GM18502 (cell line): ENCODE results near the gene TAF15.

Experiments used
- ATAC-seq: cut with Tn5 transposase; IDR thresholded peaks from one replicate; pipeline ENCODE4 v1.9.1; 2021; ENCODE audit warnings: mild to moderate bottlenecking; ENCODE audit not compliant: unreplicated experiment, poor library complexity

TAF15 gene

DNA sequence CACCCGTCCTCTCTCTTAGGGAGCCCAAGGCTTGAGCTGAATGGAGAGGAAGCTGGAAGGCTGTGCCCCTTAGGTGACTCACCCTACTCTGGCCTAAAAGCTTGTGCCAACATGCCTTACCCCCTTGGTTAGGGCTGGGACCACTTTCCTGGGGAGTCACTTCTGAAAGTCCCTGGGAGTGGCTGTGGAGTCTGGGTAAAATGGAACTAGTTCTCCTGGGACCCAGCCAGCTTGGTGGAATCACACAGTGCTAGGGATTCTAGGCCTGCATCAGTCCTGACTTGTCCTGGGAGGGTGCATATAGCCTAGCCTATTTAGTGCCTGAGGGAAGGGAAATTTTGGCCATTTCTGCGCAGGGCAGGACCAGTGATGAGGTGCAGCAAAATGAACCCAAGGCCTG is 24.4 kb upstream of the TAF15 start:
- ATAC-seq = no peak

DNA sequence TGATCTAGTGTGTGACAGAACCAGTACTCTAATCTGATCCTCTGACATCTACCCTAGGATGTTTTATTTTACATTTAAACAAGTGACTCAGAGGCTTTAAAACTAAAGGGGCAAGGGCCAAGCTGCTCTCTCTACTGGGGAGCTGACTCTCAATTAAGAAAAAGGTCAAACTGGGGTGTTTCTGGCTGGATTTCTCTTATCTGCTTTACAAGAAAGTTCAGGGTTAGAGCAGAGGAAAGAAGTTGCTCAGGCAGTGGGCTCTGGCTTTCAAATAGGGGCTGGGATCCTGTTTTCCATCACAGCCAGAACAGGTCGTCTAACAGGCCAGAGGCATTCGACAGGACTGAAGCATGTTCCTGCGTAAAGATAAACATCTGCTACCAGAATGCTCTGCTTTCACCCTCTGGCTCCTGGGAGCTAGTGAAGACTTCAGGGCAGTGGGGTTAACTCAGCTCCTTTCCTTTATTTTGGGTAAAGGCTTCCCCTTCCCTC is 22.3 kb upstream of the TAF15 start:
- ATAC-seq = no peak

DNA sequence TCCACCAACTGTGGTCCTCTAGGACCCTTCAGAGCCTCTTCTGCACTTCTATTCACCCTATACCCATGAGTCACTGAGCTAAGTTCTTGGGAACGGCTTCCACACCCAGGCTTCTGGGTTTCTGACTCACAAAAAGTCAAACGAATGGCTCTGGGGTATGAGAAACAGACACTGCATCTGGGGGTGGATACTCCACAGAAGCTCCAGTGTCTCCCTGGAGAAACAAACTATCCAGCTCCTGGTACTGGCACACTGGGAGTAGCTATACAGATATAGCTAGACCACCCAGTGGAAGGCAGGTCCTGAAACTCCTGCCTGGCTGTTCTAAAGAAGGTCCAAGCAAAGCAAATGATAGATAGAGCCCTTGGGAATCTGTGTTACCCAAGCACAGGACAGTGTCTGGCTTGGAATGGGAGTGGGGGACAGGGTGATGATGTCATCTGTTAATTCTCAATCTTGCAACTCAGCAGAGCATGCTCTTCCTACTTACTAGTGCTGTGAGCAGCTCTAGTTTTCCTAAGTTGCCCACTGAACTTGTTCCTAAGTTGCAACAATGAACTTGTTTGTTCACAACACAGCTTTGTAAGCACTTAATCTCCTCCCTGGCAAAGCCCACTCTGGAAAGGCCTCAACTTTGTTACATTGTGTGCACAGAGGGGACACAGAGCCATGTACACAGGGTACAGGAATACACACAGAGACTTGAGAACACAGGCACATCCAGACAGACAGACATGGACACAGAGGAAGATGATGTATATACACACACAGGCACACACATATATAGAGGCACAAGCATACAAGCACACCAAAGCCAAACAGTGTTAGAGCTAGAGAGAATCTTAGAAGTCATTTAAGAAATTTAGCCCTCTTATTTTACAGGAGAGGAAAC is 20.6 kb upstream of the TAF15 start:
- ATAC-seq = no peak

DNA sequence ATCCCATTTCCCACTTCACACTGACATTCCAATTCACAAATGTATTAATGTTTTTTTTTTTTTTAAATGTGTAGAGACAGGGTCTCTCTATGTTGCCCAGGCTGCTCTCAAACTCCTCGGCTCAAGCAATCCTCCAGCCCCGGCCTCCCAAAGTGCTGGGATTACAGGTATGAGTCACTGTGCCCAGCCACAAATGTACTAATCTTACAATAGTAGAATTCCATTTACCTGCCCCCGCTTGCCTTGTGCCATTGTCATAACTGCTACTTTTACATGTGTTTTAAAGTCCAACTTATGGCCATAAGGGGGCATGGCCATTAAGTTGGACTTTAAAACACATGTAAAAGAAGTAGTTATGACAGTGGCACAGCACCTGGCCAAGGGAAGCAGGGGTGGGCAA is 18.4 kb upstream of the TAF15 start:
- no peak for ATAC-seq

DNA sequence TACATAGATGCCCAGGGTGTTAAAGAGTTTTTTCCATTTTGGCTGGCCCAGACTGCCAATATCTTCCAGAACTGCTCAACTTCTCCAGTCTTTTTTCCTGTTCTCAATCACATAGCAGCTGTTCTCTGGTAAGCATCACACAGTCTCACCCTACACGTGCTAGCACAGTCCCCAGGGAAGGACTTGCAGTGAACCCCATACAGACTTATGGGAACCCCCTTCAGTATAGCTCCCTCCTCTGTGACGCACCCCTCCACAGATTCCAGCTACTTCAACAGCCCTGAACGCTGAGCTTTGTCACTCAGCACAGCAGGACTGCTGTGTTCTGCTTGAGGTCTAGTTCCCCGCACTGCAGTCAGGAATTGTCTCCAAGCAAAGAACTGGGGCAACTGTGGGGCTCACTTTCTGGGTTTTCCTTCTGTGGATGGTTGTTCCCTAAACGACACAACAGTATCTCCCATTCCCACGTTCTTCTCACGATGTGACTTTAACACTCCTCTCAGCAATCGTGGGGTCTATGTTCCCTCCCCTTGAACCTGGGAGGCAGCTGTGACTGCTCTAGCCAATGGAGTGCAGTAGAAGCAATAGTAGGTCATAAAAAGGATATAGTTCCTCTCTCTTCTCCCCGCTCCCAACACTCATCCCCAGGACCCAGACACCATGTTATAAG is 17.5 kb upstream of the TAF15 start:
- ATAC-seq = no peak

DNA sequence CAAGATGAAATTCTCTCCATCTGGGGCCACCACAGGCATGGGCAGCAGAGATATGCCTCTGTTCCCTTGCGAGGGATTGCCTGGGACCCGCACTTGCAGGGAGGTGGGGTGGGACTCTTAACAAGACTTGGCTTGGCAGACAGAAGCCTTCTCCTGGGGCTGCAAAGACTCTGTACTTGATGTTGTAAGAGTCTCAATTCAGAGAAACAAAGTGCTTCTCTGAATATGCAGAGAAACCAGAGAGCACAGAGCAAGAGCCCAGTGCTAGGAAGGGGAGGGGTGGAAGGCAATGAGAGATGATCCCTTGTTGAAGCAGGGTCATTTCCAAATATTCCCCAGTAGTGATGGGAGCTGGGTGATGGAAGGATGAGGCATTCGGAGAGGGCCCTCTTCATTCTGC is 16.0 kb upstream of the TAF15 start:
- ATAC-seq = no peak

DNA sequence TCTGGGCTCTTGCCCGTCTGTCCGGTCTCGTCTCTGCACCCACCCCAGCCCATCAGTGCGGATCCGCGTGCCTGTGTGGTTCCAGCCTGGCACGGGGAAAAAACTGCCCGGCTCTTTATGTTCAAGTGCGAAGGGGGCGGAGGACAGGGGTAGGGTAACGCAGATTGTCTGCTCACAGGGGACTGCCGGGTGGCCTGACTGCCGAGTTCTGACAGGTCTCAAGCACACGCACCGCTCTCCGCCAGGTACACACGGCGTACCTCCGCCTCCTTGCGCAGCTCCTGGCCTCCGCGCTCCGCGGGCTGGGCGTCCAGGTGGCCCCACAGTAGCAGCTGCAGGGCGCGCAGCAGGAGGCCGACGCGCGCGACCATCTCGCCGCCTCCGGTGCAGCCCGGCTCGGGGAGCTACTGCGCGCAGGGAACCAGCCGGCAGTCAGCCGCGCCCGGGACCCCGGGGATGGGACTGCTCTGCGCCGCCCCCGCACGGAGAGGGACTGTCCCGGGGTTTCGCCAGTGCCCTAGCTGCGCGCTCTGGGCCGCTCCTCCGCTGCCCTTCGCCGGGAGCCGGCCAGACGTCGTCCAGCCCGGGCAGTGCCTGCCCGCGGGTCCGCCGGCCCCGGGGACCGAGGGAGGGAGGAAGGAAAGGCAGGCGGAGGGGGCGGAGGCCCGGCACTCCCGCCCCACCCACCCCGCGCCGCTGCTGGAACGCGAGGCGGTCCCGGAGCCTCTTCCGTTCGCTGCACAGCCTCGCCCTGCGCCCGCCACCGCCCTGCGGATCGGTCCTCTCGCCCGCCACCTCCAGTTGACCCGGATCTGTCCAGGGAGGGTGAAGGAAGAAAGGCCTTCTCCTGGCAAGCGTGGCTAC is 14.0 kb upstream of the TAF15 start, which contains the start of gene MMP28:
MMP28 (minus strand) TSS at position 635 of the 864 bp plus-strand sequence; CDS start at position 371, 264 bp downstream.
- ATAC-seq = no peak

DNA sequence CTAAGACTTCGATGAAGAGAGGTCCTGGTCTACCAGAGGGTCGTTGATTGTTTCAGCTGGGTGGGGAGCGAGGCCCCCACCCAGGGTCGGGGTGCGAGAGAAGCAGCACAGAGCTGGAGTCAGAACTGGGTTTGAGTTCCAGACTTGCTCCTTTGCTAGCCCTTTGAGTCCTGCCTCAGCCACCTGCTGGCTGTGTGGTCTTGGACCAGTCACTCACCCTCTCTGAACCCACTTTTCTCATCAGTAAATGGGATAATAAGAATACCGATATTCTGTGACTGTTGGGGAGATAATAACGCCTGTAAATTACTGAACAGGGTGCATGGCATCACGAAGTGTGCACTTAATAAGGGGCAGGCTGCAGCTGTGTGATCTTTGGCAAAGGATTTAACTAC is 13.4 kb upstream of the TAF15 start:
- ATAC-seq = no peak

DNA sequence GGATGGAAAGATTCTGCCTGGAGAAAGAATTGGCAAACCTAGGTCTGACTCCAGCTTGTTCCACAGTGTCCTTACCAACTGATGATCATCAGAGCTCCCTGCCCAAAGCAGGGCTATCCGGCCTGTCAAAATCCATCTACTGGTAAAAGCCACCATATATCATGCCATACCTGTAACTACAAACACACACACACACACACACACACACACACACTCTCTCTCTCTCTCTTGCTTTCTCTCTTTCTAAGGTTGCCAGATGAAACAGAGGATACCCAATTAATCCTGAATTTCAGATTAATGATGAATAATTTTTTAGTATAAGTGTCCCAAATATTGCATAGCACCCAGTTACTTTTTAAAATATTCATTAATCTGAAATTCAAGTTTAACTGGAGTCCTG is 12.3 kb upstream of the TAF15 start:
- ATAC-seq = no peak

DNA sequence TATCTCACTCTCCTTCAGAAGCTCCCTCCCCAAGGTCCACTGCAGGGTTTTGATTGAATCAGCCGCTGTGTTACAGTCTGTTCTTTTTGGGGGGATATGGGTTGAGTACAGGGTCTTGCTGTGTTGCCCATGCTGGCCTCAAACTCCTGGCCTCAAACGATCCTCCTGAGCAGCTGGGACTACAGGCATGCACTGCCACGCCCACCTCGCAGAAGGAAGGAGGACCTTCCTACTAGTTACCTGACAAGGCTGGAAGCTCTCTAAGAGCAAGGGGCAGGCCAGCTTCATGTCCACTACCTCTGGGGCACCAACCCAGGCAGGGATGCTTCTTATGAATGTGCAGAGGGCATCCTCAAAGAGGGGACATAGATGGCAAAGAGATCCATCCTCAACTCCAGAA is 11.9 kb upstream of the TAF15 start:
- ATAC-seq = no peak

DNA sequence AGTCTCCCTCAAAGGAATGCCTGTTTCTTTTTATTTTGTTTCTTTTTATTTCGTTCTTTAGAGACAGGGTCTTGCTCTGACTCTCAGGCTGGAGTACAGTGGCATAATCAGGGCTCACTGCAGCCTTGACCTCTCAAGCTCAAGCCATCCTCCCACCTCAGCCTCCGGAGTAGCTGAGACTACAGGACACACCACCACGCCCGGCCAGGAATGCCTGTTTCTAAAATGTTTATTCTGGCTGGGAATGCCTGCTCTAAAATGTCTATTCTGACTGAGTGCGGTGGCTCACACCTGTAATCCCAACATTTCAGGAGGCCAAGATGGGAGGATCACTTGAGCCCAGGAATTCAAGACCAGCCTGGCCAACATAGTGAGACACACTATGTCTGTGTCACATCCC is 11.4 kb upstream of the TAF15 start:
- no peak for ATAC-seq

DNA sequence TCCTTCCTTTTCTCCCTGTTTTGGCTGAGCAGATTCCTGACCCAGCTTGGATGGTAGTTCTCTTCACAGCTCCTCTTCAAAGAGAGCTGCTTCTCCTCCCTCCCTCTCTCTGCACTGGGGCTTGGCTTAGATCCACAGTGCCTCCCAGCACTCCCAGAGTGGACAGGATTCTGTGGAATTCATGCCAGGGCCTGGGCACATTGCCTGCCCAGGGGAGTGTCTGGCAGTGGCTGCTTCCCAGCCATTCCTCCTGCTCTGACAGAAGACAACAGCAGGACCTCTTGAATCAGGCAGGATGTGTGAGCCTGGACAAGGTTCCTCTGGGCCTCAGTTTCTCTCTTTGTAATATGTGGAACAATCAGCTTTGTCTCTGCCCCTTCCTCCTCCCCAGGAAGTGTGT is 9.3 kb upstream of the TAF15 start:
- ATAC-seq = no peak

DNA sequence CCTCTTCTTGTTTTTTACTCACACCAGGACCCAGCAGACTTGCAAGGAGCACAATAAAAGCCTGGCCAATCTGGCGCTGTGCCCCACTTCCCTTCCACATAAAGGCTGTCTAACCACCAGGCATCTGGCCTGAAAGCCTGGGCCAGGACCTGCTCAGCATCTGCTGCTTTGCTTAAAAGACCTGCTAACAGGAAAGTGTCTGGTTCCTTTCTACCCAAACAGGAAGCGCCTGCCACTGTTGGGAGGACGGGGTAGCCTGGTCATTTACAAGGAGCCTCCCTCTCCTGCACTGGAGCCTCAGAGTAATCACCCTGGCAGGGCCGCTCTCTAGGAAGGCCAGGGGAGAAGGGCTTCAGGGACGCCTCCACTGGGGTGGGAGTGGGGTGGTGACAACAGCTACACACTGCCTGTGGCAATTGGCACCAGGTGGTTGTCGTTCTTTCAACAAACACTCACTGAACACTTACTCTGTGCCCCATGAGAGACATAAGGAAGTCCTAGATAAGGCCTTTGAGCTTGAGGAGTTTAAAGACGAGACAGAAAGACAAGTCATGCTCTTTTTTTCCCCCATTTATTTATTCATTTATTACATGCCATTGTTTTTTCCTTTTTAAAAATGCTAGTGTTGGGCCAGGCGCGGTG is 7.6 kb upstream of the TAF15 start:
- ATAC-seq = no peak

DNA sequence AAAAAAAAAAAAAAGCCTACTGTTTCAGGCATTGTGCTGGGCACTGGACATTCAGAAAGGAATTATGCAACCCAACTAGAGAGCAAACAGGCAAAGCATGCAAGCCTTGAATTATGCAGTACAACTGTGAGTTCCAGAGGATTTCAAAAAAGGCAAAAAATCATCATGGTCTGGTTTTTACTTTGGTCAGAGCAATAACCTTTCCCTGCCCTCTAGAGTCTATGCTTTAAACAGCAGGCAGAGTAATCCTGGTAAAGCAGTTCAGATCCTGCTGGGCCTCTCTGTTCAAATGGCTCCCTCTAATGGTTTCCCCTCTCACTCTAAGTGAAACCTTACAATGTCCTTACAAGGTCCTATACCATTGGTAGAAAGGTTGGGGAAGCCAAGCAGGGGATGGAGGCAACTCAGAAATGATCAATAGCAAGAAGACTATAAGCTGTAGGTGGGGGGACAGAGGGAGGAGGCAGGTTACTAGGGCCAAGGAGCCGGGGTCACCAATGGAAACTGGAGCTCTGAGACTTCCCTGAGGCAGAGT is 4.6 kb upstream of the TAF15 start:
- ATAC-seq = no peak

DNA sequence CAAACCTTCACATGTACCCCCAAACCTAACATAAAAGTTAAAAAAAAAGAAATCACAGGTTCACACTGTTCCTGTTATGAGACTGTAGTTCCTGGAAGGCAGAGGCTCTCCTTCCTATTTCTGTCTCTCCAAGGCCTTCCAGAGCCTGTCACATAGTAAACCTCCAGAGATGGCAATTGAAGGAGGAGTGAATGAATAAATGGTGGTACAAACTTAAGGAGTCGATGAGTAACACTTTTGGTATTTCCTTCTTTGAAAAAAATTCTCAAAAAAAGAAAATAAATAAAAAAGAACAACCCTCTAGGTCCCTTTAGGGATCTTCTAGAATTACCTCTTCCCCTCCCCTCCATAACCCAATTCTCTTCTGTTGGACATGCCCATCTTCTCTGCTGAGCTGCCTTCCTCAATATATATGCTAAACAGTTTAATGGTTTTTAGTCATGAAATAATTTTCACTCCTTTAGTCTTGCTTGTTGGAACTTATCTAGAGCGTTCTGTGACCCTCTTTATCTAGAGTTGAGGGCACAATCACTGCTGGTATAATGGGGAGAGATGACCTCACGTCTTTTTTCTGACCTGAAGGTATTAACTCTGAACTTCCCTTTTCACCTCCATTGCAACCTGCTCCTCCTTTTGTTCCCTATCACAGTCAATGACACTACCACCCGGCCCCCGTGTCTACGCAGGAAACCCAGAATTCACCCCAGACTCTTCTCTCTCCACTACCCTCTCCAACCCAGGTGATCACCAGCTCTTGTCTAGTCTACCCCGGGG is 1.7 kb upstream of the TAF15 start:
- ATAC-seq = no peak

DNA sequence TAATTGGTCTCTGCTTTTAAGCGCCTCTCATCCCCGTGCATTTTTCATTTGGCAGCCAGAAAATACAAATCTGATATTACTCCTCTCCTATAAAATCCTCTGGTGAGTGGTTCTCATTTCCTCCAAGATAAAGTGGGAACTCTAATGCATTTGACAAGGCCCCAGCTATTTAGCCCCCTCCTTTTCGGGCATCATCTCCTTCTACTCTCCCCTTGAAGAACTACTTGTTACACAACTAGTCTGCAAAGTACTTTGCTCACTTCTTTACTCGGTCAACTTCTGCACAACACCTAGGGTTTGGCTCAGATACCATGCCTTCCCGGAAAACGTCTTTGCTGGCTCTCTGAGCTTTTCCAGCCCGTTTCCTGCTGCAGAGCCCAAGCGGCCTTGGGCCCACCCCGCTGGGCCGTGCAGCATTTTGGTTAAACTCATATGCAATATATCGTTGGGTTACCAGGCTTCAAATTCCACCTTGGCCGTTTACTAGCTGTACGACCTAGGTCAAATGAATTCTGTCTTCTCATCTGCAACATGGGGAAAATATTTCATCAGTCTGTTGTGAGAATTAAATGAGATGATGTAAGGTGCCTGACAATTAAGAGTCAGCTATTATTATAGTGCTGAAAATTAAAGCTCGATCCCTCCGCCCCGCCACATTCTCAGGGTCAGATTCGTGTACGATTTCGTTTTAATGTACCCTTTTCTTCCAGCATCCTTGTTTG is 883 bp upstream of the TAF15 start:
- ATAC-seq = no peak

DNA sequence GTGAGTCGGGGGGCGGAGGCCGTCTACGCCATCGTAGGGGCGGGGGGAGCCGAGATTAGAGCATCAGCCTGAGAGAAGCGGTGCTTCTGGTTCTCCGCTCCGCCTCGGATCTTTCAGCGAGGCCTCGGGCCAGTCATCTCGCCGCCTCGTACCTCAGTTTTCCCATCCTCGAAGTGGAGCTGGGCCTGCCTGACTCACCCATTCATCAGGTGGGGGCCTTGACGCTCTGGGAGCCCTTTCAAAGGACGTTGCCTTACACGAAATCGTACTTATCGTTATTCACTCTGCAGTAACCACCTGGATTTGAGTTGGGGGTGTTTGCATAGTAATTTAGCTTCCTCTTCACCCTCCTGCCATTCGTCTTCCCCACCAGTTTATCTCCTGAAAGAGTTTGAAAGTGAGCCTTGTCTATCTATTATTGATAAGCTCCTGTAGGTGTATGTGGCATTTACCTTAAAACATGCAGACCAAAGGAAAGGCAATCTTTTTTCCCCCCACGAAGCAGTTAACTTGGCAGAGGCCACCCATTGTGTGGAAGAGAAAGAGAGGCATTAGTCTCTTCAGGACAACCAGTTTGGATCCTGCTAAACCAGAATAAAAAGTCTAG is 674 bp downstream of the TAF15 start:
- no peak for ATAC-seq

DNA sequence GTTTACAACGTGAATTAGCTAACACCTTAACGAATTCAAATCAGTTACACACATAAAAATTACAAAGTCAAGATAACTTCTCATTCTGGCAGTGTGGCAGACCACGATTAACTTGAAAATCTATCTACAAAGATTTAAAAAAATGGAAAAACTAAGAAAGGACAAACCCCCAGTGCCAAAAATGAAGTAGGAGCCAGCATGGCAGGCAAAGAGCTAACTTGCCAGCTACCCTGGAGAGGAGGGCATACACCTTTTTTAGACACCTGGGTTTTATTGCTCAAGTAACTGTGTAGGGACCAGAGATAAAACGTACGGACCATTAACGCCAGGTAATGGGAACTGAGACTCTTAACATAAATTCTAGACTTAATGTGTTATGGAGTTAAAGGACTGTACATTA is 2.5 kb downstream of the TAF15 start:
- ATAC-seq = no peak
